Smooth muscle cell (in vitro differentiated cells): Measurements from ENCODE around the gene PAOX. TPM values are rescaled to one million over a fixed set of nuclear protein-coding genes. Genes with fewer than 3 reads are reported as not detected.

Source experiments
- DNase-seq: peaks from one replicate; lab custom pipeline; 2025; ENCODE audit not compliant: unreplicated experiment; lab: John Stamatoyannopoulos, UW
- H2AFZ ChIP-seq: fragments of 200-600 bp; sonication (generic); 2 replicates; pipeline ENCODE4 v1.6.0; 2016; ENCODE audit warnings: antibody characterized with exemption, low read depth, mild to moderate bottlenecking
- H3F3A ChIP-seq: fragments of 200-600 bp; sonication (generic); 2 replicates; pipeline ENCODE4 v1.6.0; 2017; ENCODE audit warnings: antibody characterized with exemption, low read depth
- H3K27ac ChIP-seq: fragments of 200-600 bp; sonication (generic); 2 replicates; pipeline ENCODE4 v1.5.1; 2016; ENCODE audit warnings: low read depth, mild to moderate bottlenecking
- H3K27me3 ChIP-seq: fragments of 200-600 bp; sonication (generic); 2 replicates; pipeline ENCODE4 v1.6.1; 2016; ENCODE audit warnings: low read depth, mild to moderate bottlenecking
- H3K36me3 ChIP-seq: fragments of 200-600 bp; sonication (generic); 2 replicates; pipeline ENCODE4 v1.5.1; 2016; ENCODE audit warnings: low read depth
- H3K4me1 ChIP-seq: fragments of 200-600 bp; sonication (generic); 2 replicates; pipeline ENCODE4 v1.5.1; 2016; ENCODE audit warnings: low read depth
- H3K4me2 ChIP-seq: fragments of 200-600 bp; sonication (generic); 2 replicates; pipeline ENCODE4 v1.6.0; 2016; ENCODE audit warnings: mild to moderate bottlenecking
- H3K4me3 ChIP-seq: fragments of 200-600 bp; sonication (generic); 2 replicates; pipeline ENCODE4 v1.5.1; 2016; ENCODE audit warnings: mild to moderate bottlenecking
- H3K79me2 ChIP-seq: fragments of 200-600 bp; sonication (generic); 2 replicates; pipeline ENCODE4 v1.6.0; 2016; ENCODE audit warnings: low read depth, mild to moderate bottlenecking
- H3K9ac ChIP-seq: fragments of 200-600 bp; sonication (generic); 2 replicates; pipeline ENCODE4 v1.6.0; 2016; ENCODE audit warnings: low read depth
- H3K9me3 ChIP-seq: fragments of 200-600 bp; sonication (generic); replicated peaks from 2 replicates; pipeline ENCODE4 v1.5.1; 2016; ENCODE audit warnings: low read depth
- H4K20me1 ChIP-seq: fragments of 200-600 bp; sonication (generic); 2 replicates; pipeline ENCODE4 v1.6.0; 2016; ENCODE audit warnings: low read depth
- CTCF ChIP-seq: fragments of 200-600 bp; sonication (generic); IDR thresholded peaks from 2 replicates; pipeline ENCODE4 v1.5.1; 2017; ENCODE audit warnings: borderline replicate concordance, mild to moderate bottlenecking, antibody characterized with exemption; ENCODE audit not compliant: insufficient read depth, poor library complexity, severe bottlenecking
- WGBS: methylation state at CpG from one replicate; pipeline ENCODE4 v1.1.7; 2016; ENCODE audit warnings: low lambda C conversion rate; 5-methylcytosine and 5-hydroxymethylcytosine counted together
- polyA plus RNA-seq: library from polyadenylated mRNA; unstranded; fragments of >200 nt; fragmentation: Nextera tagmentation; extraction: Ambion mirVana; gene quantifications from 2 replicates; pipeline ENCODE4 v1.2.1, GENCODE V29; 2016
- total RNA-seq: library from RNA; depleted of rRNA; stranded (reverse); fragments of >200 nt; gene quantifications from 2 replicates; pipeline ENCODE4 v1.2.3, GENCODE V29; 2014

PAOX gene
- total and polyA plus RNA-seq, 2 experiments from 2014 or later: 3.3 to 7.1 TPM

- Histone ChIP-seq H2AFZ (no peak overlapping the region), H3K4me1 (no peaks in the 10 kb centered on the region), H3K4me2 (no peak overlapping the region), H3K79me2 (no peaks in the 10 kb centered on the region), H3K9ac (no peak overlapping the region), H3K36me3 (no peaks in the 10 kb centered on the region), H3K27ac (no peak overlapping the region), H4K20me1 (peaks cover 18% of the 10 kb centered on the region), H3K4me3 (no peak overlapping the region), H3K27me3 (no peaks in the 10 kb centered on the region), H3K9me3 (no peaks in the 10 kb centered on the region), H3F3A (no peaks in the 10 kb centered on the region)
- no peak for TF ChIP-seq CTCF
- WGBS: 77% methylated on average over 24 of the region's 24 CpGs
- no peak for DNase-seq
Measured at GRCh38 chr10:133351408-133352318, 27.4 kb upstream of the PAOX start.

GRCh38 chr10:133353202-133353959 is 25.7 kb upstream of the PAOX start:
- Histone ChIP-seq H3K27ac (no peak overlapping the region), H2AFZ (no peak overlapping the region), H3K4me3 (no peak overlapping the region), H4K20me1 (peaks cover 19% of the 10 kb centered on the region), H3F3A (no peaks in the 10 kb centered on the region), H3K9me3 (no peaks in the 10 kb centered on the region), H3K9ac (no peak overlapping the region), H3K79me2 (no peaks in the 10 kb centered on the region), H3K36me3 (no peaks in the 10 kb centered on the region), H3K4me2 (no peak overlapping the region), H3K27me3 (no peaks in the 10 kb centered on the region), H3K4me1 (no peaks in the 10 kb centered on the region)
- no peak for TF ChIP-seq CTCF
- WGBS: 85% methylated on average over 16 of the region's 16 CpGs
- DNase-seq: no peak

GRCh38 chr10:133353988-133354605 is 25.0 kb upstream of the PAOX start:
- H4K20me1 ChIP-seq: peaks cover 19% of the 10 kb centered on the region
- no peaks in the 10 kb centered on the region for H3K79me2 ChIP-seq
- no peaks in the 10 kb centered on the region for H3K9me3 ChIP-seq
- H3K9ac ChIP-seq: no peak overlapping the region
- WGBS: 90% methylated on average over 13 of the region's 16 CpGs
- no peak for TF ChIP-seq CTCF
- DNase-seq: no peak
- no peak overlapping the region for H3K27ac ChIP-seq
- H3K36me3 ChIP-seq: no peaks in the 10 kb centered on the region
- H3K4me3 ChIP-seq: no peak overlapping the region
- H3K4me1 ChIP-seq: no peaks in the 10 kb centered on the region
- no peak overlapping the region for H3K4me2 ChIP-seq
- H3K27me3 ChIP-seq: no peaks in the 10 kb centered on the region
- H2AFZ ChIP-seq: no peak overlapping the region
- H3F3A ChIP-seq: no peaks in the 10 kb centered on the region
